AG08396 (cell line): ENCODE results near the gene SYTL2.
"Not testable (repeated sequence)": the region's sequence is repeated elsewhere in the genome, so short reads cannot be mapped to it uniquely, and the experiment has no call there.

Experiments
- DNase-seq: peaks from one replicate; pipeline ENCODE4 v3.0.0; 2012; ENCODE audit warnings: low spot score, mixed read lengths

SYTL2 gene

DNA sequence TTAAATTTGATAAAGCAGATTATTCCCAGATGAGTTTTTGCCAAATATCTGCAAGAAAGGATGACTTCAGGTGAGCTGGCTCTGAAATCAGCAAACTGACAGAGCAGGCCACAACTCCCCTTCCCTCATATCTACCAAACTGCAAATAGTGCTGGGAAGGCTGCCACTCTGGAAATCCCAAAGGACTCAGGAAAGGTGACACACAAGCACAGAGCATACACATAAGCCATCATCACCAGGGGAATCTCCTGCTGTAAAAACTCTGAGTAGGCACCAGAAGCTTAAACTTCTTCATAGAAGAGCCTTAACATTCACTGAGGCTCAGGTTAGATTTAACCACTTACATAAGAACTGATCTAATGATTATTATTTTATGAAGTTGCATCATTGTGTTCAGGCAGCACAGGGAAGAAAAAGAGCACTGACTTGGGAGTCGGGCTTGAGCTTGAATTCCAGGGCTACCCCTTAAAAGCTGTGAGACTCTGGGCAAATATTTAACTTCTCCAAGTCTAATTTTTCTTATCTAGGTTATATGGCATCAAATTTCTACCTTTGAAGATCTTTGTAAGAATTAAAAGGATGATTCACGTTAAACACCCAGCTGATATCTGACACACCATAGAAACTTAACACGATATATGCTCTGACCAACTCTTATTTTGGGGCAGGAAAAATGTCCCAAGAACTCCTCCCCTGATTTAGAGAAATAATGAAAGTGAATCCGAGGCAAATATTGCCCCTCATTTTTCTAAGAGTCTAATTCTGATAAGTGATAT is 15.0 kb downstream of the SYTL2 start:
- no peak for DNase-seq

DNA sequence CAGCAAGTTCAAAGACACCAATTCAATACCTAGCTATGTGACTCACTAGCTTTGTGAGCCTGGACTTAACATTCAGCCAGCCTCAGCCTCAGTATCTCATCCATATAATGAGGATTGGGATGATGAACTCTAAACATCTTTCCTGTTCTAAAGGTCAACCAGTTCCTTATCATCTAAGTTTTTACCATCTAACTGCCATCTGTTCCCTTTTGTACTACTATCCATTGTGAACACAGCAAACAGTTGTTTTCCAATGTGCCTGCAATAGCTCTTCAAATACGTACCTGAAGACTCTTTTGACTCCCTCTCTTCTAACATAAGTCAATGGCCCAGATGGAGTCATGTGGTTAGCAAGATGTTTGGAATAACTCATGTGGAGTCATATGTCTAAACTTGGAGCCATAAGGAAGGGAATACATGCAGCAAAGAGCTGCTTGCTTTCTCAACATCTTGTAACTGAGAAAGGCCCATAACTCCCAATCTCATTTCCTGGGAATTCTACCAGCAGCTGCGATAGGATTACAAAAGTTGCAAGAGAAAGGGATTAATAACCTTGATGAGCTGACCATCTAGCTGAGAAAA is 19.4 kb downstream of the SYTL2 start:
- no peak for DNase-seq

DNA sequence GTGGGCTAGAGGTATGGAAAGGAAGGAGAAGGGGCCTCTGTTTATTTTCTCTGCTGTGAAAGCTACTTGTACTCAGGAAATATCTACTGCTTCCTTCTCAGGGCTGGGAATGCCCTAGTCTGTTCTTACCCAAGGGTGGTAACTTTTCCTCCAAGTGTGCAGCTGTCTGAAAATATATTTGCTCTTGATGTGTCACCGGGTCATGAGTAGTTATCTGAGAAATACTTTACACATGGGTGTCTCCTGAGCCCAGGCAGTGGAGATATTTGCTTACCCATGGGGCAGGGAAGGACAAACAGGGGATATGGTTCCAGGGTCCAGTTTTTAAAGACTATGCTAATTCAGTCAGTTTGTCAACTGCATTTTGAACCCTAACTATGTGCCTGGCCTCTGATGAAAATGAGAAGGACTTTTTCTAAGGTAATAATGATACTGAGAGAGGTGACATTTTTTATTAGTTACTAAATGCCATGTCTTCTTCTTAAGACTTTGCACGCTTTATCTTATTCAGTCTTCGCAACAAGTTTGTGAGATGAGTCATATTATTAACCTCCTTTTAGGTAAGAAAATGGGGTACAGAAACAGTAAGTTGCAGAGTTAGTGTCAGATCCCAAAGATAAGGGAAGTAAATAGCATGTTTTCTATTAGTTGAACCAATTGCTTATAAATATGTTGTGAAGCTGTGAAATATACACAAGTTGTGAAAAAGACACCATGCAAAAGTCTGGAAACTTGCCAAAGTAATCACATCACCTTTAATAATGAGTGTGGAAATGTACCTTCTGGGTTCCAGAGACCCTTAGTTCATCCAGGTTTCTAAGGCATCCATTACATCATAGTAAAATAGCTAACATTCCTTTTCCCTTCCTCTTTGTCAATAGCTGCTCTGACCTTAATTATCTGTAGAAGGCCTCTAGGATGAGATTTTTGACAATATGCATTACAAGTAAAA is 22.9 kb downstream of the SYTL2 start:
- DNase-seq, result no peak

DNA sequence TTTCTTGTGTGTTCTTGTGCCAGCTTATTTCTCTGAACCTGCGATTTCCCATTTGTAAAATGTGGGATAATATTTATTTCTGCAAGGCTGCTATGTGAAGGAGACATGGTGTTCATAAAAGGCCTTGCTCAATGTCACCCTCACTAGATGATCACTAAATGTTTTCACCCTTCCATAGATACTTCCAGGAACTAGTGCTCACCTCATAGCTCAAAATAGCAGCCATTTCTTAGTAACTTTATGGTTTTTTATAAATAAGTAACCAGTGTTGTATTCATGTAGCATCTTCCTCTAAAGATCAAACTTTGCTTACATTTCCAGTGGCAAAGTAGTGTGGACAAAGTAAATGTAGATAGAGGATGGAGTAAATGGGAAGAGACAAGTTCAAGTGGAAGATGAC is 23.8 kb downstream of the SYTL2 start:
- no peak for DNase-seq

DNA sequence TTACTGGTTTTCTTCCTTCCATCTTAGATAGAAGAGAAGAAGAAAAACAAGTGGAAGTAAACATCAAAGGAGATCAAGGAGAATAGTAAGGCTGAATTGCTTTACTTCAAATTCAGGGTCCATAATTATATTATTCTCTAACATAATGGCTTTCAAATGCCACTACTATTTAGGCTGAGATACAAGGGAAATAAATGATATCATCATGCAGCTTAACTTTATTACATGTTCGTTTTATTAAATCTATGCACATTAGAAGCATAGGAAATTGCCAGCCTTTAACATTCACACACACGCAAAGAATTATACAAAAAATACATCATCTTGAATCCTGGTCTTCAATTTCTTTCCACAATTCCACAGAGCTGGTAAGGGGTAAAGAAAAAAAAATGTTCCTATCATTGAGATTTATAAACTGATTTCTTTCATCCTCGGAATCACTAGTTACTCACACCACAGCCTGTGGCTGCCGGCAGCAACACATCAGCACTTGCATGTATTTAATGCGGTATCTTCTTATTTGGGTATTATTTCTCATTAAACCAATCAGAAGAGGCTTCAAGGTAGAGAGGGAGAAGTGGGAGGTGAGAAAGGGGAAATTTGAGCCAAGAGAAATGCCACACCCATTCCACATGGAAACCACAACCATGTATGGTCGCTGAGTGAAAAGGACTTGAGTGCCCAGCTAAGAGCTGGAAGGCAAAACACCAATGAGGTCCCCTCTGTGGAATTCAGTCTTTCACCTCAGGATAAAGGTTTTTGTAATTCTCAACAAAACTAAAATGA is 26.3 kb downstream of the SYTL2 start:
- DNase-seq, result no peak

DNA sequence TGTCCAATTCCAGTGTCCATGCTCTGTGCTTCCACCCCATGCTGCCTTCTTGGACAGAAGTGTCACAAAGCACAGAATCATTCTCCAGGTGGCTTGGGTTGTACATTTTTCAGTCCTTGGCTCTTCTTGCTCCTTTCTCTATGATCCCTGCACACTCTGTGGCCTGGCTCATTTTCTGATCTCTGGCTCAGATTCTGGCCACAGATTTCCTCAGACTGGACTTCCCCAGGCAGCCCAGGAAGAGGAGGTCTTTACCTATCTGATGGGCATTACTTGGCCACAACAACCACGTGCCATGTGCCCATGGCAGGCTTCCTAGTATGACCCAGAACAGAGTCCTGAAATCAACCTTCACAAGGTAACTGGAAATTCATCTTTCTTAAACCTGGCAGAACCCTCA is 27.2 kb downstream of the SYTL2 start:
- no peak for DNase-seq

DNA sequence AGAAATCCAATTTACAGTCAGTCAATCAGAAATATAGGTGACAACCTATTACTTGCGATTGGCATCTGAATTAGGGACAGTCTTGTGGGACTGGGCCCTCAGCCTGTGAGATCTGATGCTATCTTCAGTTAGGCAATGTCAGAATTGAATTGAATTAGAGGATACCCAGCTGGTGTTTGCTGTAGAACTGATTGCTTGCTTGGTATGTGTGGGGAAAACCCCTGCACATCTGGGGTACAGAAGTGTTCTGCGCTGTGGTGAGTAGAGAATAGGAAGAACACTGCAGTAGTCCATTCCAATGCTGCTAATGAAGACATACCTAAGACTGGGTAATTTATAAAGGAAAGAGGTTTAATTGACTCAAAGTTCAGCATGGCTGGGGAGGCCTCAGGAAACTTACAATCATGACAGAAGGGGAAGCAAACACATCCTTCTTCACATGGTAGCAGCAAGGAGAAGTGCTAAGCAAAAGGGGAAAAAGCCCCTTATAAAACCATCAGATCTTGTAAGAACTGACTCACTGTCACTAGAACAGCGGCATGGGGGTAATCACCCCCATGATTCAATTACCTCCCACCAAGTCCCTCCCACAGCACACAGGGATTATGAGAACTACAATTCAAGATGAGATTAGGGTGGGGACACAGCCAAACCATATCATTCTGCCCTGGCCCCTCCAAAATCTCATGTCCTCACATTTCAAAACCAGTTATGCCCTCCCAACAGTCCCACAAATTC is 30.0 kb downstream of the SYTL2 start:
- not testable (repeated sequence) for DNase-seq

DNA sequence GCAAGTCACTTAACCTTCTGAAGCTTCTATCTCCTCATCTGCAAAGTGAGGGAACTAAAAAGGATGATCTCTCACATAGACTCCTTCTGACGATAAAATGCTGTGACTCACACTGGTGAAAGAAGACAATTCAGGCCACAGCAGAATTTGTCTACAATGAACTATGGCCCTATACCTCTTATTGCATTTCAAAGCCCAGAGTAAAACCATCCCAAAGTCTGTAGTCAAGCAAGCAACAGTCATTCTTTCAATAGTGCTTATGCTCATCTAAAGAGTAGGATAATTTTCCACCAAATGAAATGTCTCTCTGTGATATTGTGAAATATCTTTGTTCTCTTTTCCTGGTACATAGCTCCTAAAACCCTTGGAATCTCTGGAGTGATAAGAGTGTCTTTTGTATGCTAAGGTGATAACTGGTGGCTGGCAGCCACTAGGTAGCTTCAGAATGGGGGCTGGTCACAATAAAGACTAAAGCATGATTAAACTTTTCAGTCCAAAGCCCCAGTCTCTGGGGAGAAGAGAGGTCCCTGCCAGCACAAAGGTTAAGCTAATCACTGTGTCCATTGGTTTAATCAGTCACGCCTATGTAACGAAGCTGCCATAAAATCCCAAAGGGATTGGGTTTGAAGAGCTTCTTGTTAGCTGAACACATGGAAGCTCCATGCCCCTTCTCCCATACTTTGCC is 30.8 kb downstream of the SYTL2 start:
- no peak for DNase-seq

DNA sequence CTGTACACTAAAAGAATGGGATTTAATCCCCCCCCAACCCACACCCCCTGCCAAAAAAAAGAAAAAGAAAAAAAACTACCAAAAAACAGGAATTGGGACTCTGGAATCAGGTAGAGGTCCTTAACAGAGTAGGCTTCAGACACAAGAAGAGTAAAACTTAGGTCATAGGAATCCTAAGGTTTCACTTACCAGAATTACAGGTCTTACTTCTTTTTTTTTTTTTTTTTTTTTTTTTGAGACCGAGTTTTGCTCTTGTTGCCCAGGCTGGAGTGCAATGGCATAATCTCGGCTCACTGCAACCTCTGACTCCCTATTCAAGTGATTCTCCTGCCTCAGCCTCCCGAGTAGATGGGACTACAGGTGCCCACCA is 33.4 kb downstream of the SYTL2 start:
- not testable (repeated sequence) for DNase-seq

DNA sequence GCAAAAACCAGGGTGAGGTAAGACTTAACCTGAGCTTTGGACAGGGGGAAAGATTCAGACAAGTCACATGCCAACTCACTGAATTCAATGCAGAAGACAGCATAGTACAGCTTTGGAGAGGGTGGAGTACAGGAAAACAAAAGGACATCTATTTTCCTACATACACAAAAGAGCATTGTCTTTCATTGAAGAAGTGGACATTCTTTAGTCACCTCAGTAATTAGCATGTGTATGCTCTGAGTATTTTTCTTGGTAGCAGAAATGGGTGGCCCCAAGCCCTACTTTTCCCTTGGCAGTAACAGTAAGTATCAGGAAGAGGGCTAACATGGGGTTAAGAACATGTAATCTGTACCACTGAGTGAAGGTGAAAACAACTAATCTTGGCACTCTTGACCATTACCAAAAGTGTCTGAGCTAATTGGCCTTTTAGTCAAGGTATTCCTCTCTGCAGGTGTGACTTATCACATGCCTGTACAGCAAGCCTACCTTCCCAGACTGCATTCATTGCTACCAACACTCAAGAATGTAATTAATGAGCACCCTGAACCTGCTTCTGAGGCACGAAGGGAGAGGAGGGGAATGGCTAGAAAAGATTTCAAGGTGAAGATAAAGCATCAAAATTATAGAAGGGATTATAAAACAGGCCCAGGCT is 33.9 kb downstream of the SYTL2 start:
- DNase-seq, result no peak

DNA sequence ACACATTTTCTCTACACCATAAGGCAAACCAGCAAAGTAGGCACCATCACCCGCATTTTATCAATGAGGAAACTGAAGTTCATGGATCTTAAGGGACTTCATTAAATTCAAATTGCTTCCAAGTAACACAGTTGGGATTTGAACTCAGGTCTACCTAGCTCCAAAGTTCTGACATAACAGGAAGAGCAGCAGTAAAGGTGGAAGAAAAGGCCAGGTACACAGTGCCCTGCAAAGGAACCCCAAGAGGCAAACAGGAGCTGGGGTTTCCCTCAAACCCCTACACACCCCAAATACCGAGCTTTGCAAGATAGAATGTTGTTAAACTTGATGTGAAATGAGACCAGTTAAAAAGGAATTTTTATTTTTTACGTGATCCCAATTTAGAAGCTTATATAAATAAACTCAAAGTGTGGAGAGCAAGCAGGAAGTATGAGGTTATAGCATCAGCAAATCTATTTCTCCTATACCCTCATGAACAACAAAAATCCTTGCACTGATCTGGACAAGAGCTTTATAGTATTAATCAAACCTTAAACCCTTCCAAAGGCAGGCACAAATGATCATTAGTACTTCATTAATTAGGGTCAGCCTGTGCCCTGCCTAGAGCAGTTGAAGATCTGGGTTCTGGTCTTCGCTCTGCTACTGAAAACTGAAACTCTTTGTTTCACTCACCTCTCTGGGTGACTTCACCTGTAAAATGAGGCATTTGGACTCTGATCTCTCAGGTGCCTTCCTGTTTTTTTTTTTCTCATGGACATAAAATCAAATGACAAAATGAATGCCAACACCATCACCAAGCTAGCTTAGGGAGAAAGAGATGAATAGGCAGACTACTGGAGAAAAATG is 36.5 kb downstream of the SYTL2 start:
- DNase-seq, result no peak

DNA sequence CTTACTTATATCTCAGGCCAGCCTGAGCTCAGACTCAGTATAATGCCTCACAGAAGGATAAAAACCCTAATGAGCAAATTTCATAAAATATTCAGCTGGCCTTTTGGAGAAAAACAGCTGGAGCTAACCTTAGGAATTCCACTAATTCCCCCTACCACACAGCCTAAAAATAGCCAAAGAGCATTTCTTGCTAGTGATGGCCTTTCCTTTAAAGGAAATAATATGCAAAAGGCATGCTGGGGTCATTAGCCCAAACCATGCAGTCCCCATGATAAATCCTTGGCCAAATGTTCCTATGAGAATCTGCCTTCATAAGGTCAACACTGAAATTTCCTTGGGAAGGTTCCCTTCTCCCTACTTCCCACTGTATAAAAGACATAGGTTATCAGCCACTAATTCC is 38.2 kb downstream of the SYTL2 start:
- peak; percentile 13 for DNase-seq

DNA sequence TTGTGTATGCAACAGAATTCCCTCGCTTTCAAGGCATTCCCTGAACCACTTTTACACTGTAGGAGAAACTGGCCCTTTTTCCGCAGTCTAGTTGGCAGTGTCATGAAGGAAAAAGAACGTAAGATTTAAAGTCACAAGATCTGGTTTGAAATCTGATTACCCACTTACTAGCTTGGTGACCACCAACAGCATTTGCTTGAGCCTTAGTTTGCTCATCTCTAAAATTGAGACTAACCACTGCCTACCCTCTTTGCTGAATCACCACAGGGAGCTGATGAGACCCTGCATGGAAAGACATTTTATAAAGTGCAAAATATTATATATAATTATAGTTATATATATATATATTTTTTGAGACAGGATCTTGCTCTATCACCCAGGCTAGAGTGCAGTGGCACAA is 39.4 kb downstream of the SYTL2 start:
- DNase-seq, result no peak

DNA sequence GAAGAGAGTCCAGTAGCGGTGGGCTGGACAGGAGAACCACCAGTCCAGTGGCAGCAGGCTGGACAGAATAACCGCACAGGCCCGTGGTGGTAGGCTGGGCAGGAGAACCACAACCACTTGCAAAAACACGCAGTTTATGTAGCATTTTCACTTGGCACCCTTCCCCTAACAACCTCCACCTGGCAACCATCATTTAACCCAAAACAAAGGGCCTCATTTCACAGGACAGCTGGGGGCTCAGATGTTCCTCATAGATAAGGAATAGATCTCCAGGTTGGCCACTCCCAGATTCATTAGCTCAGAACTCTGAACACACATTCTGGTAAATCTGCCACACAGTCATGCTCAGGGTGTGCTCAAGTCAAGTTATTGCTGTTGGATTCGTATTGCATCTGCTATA is 41.2 kb downstream of the SYTL2 start:
- no peak for DNase-seq

DNA sequence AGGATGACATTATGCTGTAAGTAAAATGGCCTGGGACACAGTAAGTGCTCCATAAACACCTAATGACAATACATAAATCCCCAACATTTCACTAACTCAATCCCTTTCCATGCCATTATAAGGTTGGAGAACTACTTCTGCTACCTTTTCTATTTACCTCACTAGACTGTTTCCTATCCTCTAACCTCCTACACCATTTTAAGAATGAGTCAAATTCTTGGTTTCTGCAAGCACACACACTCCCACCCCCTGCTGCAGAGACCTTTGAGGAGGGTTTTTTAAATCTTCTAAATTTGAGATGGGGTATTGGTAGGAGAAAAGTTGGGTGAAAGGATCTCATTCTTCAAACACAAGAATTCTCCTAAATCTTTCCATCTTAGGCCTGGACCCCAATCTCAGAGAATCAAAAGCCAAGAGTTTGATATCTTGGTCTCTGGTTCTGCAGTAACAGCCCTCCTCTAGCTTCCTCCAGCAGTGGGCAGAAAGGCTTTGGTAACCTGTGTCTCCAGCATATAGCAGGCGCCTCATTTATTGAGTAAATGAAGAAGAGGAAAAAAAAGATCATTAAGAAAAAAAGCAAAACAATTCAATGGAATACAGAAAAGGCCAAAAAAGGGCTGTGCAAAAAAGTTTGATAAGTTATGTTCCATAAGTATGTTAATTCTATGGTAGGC is 42.3 kb downstream of the SYTL2 start:
- no peak for DNase-seq

DNA sequence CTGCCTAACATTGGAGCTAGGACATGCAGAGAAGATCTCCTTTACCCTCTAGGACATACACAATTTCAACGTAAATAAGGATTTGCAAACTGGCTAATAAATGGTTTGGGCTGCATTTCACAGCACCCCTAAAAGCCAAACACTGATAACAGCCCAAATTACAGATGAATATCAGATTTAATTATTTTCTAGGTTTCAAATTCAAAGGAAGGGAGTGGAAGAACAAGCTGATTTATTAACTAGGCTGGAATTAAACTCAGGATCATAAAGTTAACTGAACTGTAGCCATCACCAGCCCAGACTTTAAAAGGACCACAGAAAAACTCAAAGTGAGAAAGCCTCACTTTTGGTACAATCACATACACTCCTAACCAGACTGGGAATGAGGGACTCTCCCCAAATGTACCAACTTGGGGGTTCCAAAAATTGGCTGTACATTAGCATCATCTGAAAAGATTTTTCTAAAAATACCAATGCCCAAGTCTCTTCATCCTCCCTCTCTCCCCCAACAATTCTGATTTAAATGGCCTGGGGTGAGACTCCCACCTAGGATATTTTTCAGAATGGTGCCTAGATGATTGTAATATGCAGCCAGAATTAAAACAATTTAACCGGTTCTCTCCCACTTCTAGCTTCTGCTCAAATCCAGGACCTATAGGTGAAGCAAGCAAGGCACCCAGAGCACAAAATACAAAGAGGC is 43.5 kb downstream of the SYTL2 start:
- DNase-seq, result no peak

DNA sequence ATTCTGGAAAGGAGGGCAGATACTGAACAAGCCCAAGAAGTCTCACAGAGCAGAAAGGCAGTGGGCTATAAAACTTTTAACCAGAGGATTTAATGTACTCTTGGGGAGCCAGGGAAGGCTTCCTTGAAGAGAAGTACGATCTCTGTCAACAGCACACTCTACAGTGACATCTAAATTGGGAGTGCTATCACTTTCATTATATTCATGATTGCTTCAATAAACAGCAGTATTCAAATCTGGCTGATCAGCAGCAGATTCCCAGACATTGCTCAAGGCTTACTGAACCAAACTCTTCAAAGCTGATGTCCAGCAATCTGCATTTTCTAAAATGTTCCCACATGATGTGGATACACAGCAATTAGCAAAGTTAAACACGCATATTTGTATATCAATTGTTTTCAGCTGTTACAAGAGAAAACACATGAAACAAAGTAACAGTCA is 44.2 kb downstream of the SYTL2 start:
- DNase-seq, result peak; percentile 15

DNA sequence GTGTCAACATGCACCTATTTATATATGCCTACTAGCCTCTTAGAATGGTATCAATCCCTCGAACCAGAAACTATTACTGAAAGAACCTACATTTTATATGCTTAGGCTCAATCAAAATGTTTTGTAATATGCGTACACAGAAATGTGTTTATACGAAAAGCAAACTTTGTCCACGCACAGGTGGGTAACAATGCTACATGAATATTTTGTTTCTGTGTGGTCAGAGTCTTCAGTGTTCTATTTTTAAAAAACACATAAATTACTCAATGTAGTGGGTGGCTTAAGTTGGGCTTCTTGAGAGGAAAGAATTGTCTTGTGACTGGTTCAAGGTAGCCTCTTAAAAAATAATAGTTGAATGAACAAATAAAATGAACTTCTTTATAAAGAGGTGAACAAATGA is 46.1 kb downstream of the SYTL2 start:
- DNase-seq, result no peak
